Measurements from ENCODE around the gene LAT. TPM values are rescaled to one million over a fixed set of nuclear protein-coding genes. Genes with fewer than 3 reads are reported as not detected.

The LAT gene
- total RNA-seq, 2 experiments from 2014 or later = 333 to 341 TPM

Other genes starting within 250 kb of the LAT start
- 1 to 10 TPM; 1.7 to 2.7 TPM for gene NPIPB9, start 233.3 kb upstream of the LAT start, total RNA-seq
- gene ATXN2L, start 162.1 kb upstream of the LAT start, total RNA-seq = 100 to 1,000 TPM; 255 to 267 TPM
- 100 to 1,000 TPM; 107 TPM for gene TUFM, start 138.7 kb upstream of the LAT start, total RNA-seq
- 10 to 100 TPM; 44.4 to 45.1 TPM for gene SH2B1, start 121.2 kb upstream of the LAT start, total RNA-seq
- 1 to 10 TPM; 1.6 to 2.5 TPM for gene ATP2A1, start 106.6 kb upstream of the LAT start, total RNA-seq
- 10 to 100 TPM; 15.7 to 16.5 TPM for gene RABEP2, start 59.8 kb upstream of the LAT start, total RNA-seq
- not detected for gene CD19, start 53.1 kb upstream of the LAT start, total RNA-seq
- 10 to 100 TPM; 96.7 TPM for gene NFATC2IP, start 34.1 kb upstream of the LAT start, total RNA-seq
- gene SPNS1, start 10.3 kb upstream of the LAT start, total RNA-seq = 10 to 100 TPM; 20.6 to 24.7 TPM

All from activated CD4-positive, alpha-beta memory T cell treated with anti-CD3 and anti-CD28 coated beads, Interleukin-2, amount 10 ng/mL, durations not matched to agents 7 days and 5 days (primary cell).